Measurements from ENCODE around the gene C1orf53.

GRCh38 chr1:197913495-197914276 lies 11.3 kb downstream of the C1orf53 start:
- TF ChIP-seq RARB (CRISPR knock-in tag; IDR thresholded peaks at IDR 0.05), result no peak
- no peak for TF ChIP-seq PATZ1 (CRISPR knock-in tag; IDR thresholded peaks at IDR 0.05; ENCODE audit: borderline replicate concordance)
- TF ChIP-seq ZNF565 (CRISPR knock-in tag; conservative IDR thresholded peaks at IDR 0.05; ENCODE audit: low read depth), result no peak
- TF ChIP-seq TOX (CRISPR knock-in tag; IDR thresholded peaks at IDR 0.05; ENCODE audit: borderline replicate concordance), result no peak
- TF ChIP-seq ESRRG (CRISPR knock-in tag; IDR thresholded peaks at IDR 0.05), result no peak

All from SK-N-SH treated with all-trans-retinoic acid at 6 μM for 48 hours (cell line).